KOPT-K1 (cell line): ENCODE data around the gene SPTLC2.

Source experiments
- H3K27ac ChIP-seq: fragments of 200-600 bp; sonication (generic); 2 replicates; pipeline ENCODE4 v1.5.1; 2016; ENCODE audit warnings: antibody characterized with exemption, mild to moderate bottlenecking, low read depth, low read length; ENCODE audit not compliant: poor library complexity, severe bottlenecking
- H3K36me3 ChIP-seq: fragments of 200-600 bp; sonication (generic); 2 replicates; pipeline ENCODE4 v1.5.1; 2017; ENCODE audit warnings: antibody characterized with exemption, mild to moderate bottlenecking, low read length, moderate library complexity; ENCODE audit not compliant: insufficient read depth
- H3K9me3 ChIP-seq: fragments of 200-600 bp; sonication (generic); 2 replicates; pipeline ENCODE4 v1.5.1; 2017; ENCODE audit warnings: antibody characterized with exemption, low read length, mild to moderate bottlenecking; ENCODE audit not compliant: insufficient read depth, poor library complexity, severe bottlenecking

SPTLC2 gene

DNA sequence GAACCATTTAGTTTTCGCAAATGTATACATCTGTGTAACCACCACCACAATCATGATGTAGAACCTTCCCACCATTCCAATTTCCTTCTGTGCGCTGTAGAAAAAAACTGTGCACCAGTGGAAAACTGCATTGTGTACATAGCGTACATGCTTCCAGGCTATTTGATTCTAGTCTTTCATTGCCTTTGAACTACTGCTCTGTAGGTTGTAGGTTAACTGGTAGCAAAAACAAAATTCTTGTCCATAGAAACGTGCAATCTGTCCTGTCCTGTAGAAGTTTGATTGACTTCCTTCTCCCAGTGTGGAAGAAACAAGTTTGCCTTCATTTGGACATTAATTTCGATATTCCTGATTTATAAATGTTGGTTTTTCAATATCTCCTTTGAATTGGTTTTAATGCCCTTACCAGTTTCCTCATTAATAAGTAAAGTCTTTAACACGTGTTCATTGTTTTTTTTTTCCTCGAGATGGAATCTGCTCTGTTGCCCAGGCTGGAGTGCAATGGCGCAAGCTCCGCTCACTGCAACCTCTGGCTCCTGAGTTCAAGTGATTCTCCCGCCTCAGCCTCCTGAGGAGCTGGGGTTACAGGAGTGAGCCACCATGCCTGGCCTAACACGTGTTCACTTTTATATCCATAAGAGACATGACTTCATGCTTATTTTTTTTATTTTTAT, 114.2 kb downstream of the SPTLC2 start:
- H3K36me3 ChIP-seq: 0 out of 2 replicates have a peak, but pooled peaks cover under 1% of the 10 kb centered on the region
- H3K27ac ChIP-seq: no peak overlapping the region

DNA sequence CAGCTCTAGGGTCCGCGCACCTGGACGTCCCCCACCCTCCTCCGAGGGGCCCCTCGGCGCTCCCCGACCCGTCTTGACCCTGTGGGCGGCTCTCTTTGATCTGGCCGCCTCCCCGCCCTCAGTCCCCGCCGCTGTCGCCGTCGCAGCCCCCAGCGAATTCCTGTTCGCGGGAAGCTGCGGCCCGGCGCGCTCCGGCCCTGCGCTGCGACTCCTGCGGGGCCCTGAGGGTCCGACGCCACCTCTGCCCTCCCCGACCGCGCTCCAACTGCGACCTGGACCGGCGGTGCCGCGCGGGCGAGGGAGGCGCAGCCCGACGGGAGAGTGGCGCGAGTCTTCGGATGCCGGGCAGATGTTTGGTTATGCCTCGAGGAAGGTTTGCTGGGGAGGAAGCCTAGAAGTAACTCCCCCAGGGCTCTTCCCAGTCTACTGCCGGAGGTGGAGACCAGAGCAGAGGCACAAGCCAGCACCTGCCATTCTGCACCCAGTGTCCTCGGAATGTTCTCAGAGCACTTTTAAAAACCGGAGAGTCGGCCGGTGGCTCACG, 117.4 kb downstream of the SPTLC2 start:
- Histone ChIP-seq H3K9me3 (peaks cover 5% of the 10 kb centered on the region), H3K36me3 (no peaks in the 10 kb centered on the region), H3K27ac (no peak overlapping the region)

More for the DNA sequence above, 114.2 kb downstream of the SPTLC2 start:
- H3K9me3 ChIP-seq: peaks cover 5% of the 10 kb centered on the region

GRCh38 chr14:77498120-77498979, 118.1 kb downstream of the SPTLC2 start, which contains the start of gene ISM2:
ISM2 (minus strand) TSS chr14:77498816; CDS start chr14:77498793, 23 bp downstream.
- peaks cover 5% of the 10 kb centered on the region for H3K9me3 ChIP-seq
- H3K36me3 ChIP-seq: no peaks in the 10 kb centered on the region
- H3K27ac ChIP-seq: no peak within 1 kb of the TSS

- H3K27ac ChIP-seq: no peak overlapping the region
- no peaks in the 10 kb centered on the region for H3K36me3 ChIP-seq
- H3K9me3 ChIP-seq: no peaks in the 10 kb centered on the region
These were observed 121.1 kb downstream of the SPTLC2 start for GRCh38 chr14:77495334-77495733.

GRCh38 chr14:77491056-77491455, 125.4 kb downstream of the SPTLC2 start:
- no peaks in the 10 kb centered on the region for H3K9me3 ChIP-seq
- no peaks in the 10 kb centered on the region for H3K36me3 ChIP-seq
- H3K27ac ChIP-seq: no peak overlapping the region

- no peaks in the 10 kb centered on the region for H3K9me3 ChIP-seq
- no peaks in the 10 kb centered on the region for H3K36me3 ChIP-seq
- H3K27ac ChIP-seq: no peak overlapping the region
These were observed 126.0 kb downstream of the SPTLC2 start for GRCh38 chr14:77490347-77490986.

DNA sequence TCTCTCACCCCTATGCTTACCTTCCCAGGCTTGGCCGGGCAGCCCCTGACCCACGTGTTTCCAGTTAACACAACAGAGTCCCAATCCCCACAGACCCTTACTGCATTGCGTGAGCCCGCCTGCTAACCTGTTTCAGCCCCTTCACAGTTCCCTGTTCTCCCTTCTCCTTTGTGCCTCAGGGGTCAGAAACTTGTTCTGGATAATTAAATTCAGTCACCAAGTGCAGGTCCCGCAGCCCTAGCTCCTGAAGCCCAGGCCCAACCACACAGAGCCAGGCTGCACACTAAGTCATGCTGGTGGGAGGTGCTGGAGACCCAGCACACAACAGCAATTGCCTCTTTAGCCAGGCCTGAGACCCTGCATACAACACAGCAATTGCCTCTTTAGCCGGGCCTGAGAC, 127.4 kb downstream of the SPTLC2 start:
- Histone ChIP-seq H3K27ac (no peak overlapping the region), H3K36me3 (no peaks in the 10 kb centered on the region), H3K9me3 (no peaks in the 10 kb centered on the region)

DNA sequence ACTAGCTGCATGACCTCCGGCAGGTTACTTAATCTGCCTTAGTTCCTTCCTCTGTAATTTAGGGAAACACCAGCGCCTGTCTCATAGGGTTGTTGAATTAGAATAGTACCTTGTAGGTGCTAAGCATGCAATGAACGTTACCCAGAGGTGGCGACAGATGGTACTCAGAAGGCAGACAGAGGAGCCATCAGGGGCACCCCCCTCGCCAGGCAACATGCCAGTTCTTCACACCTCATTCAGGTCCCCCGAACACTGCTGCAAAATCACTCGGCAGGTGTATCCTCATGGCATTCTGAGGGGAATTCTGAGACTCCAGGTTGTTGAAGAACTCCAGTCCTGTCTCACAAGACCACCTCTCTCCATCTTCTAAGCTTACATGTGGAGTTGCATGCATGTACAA, 127.9 kb downstream of the SPTLC2 start:
- Histone ChIP-seq H3K27ac (no peak overlapping the region), H3K9me3 (no peaks in the 10 kb centered on the region), H3K36me3 (no peaks in the 10 kb centered on the region)

GRCh38 chr14:77485901-77486678, 130.3 kb downstream of the SPTLC2 start:
- Histone ChIP-seq H3K27ac (no peak overlapping the region), H3K36me3 (no peaks in the 10 kb centered on the region), H3K9me3 (no peaks in the 10 kb centered on the region)

DNA sequence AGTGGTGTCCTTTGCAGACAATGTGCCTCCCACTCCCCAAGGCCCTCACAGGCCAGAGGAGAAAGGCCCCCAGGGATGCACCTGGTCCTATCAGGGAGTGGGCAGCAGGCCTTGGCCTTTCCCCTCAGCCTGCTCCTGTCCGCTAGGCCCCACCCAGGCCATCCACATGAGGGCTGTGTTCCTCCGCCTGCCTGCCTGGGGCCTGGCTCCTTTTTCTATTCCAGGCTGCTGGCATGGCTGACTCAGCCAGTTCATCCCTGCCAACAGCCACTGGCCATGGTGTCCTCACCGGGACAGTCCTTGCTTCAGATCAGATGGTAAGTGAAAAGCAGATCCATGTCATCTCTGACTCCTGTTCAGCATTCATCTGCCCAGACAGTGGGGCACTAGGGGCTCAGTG, 131.2 kb downstream of the SPTLC2 start:
- no peak overlapping the region for H3K27ac ChIP-seq
- H3K9me3 ChIP-seq: no peaks in the 10 kb centered on the region
- H3K36me3 ChIP-seq: no peaks in the 10 kb centered on the region

GRCh38 chr14:77482422-77482821, 134.0 kb downstream of the SPTLC2 start:
- H3K27ac ChIP-seq: no peak overlapping the region
- no peaks in the 10 kb centered on the region for H3K36me3 ChIP-seq
- H3K9me3 ChIP-seq: no peaks in the 10 kb centered on the region

DNA sequence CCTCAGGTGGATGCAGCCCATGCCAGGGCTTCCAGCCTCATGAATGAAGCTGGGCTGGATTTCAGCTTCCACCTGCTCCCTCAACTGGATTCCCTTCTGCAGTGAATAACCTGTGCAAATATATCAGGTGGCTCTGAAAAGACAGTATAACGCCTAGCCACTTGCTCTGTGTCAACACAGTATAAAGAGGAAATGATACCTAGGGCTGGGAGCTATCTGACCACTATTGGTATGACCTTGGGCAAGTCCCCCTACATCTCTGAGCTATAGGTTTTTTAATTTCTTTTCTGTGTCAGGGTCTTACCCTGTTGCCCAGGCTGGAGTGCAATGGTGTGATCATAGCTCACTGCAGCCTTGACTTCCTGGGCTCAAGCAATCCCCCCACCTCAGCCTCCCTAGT, 137.6 kb downstream of the SPTLC2 start:
- Histone ChIP-seq H3K9me3 (no peaks in the 10 kb centered on the region), H3K27ac (no peak overlapping the region), H3K36me3 (no peaks in the 10 kb centered on the region)

- Histone ChIP-seq H3K27ac (no peak overlapping the region), H3K9me3 (no peaks in the 10 kb centered on the region), H3K36me3 (no peaks in the 10 kb centered on the region)
These were observed 138.4 kb downstream of the SPTLC2 start for GRCh38 chr14:77478029-77478428.

DNA sequence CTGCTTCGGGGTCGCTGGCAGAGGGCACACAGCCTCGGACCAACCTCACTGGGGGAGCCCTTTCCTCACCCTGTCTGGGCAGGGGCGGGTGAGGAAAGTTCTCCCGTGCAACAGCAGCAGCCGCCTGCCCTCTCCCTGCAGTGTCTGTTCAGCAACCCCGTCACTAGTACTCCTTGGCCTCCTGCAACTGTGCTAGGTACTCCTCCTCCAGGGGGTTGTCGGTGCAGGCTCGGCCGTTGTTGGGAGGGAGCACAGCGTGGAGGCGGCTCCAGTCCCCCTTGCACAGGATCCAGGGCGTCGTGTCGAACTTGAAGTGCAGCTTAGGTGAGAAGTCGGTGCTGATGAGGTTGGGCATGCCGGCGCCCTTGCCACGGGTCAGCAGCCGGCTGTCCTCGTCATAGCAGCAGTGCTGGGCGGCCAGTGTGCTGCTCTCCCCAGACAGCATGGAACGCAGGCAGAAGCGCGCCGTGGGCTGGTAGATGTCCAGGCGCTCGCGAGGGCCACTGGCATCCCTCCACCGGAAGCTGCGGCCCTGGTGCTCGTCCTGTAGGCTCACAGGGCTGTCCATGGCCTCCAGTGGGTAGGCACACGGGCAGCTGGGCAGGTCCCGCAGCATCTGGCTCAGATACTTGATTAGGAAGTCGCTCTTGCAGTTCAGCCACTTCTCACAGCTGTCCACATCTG, 140.9 kb downstream of the SPTLC2 start:
- Histone ChIP-seq H3K9me3 (no peaks in the 10 kb centered on the region), H3K27ac (no peak overlapping the region), H3K36me3 (no peaks in the 10 kb centered on the region)
